Stimulated activated CD4-positive, alpha-beta T cell treated with anti-CD3 and anti-CD28 coated beads, Interleukin-15, amount 100 ng/mL, for 48 hours (primary cell): Measurements from ENCODE around the gene TNNC1.

Experiments used
- DNase-seq, 2 donors: peaks; one replicate each; pipeline ENCODE4 v3.0.0-alpha.2; 2020; ENCODE audit warnings: low read depth in 2 of 2

The TNNC1 gene

GRCh38 chr3:52443791-52444687, 9.8 kb downstream of the TNNC1 start:
- no peak for DNase-seq

GRCh38 chr3:52443268-52443610, 10.6 kb downstream of the TNNC1 start:
- DNase-seq = no peak

GRCh38 chr3:52442409-52443267, 11.2 kb downstream of the TNNC1 start:
- no peak for DNase-seq

GRCh38 chr3:52441772-52442332, 12.0 kb downstream of the TNNC1 start:
- no peak for DNase-seq

- DNase-seq = no peak
These were observed 12.6 kb downstream of the TNNC1 start for GRCh38 chr3:52441091-52441771.

- DNase-seq = no peak
These were observed 13.2 kb downstream of the TNNC1 start for GRCh38 chr3:52440671-52441070.

- no peak for DNase-seq
These were observed 13.6 kb downstream of the TNNC1 start for GRCh38 chr3:52440249-52440551.

- no peak for DNase-seq
These were observed 14.2 kb downstream of the TNNC1 start for GRCh38 chr3:52439426-52440248.

GRCh38 chr3:52438579-52439425, 15.0 kb downstream of the TNNC1 start:
- no peak for DNase-seq

- DNase-seq = no peak
These were observed 15.8 kb downstream of the TNNC1 start for GRCh38 chr3:52438104-52438376.

- no peak for DNase-seq
These were observed 16.3 kb downstream of the TNNC1 start for GRCh38 chr3:52437326-52438103.

- DNase-seq = no peak
These were observed 17.2 kb downstream of the TNNC1 start for GRCh38 chr3:52436500-52437149.

GRCh38 chr3:52435246-52436101, 18.4 kb downstream of the TNNC1 start:
- DNase-seq = no peak

GRCh38 chr3:52434491-52435115, 19.2 kb downstream of the TNNC1 start:
- DNase-seq = no peak

- DNase-seq = no peak
These were observed 19.8 kb downstream of the TNNC1 start for GRCh38 chr3:52433996-52434479.

- no peak for DNase-seq
These were observed 20.4 kb downstream of the TNNC1 start for GRCh38 chr3:52433328-52433995.

GRCh38 chr3:52432691-52433141, 21.1 kb downstream of the TNNC1 start:
- no peak for DNase-seq
